ENCODE measurements around the gene E2F7.
"Not testable (repeated sequence)": the region's sequence is repeated elsewhere in the genome, so short reads cannot be mapped to it uniquely, and the experiment has no call there.

Gene E2F7, protein sequence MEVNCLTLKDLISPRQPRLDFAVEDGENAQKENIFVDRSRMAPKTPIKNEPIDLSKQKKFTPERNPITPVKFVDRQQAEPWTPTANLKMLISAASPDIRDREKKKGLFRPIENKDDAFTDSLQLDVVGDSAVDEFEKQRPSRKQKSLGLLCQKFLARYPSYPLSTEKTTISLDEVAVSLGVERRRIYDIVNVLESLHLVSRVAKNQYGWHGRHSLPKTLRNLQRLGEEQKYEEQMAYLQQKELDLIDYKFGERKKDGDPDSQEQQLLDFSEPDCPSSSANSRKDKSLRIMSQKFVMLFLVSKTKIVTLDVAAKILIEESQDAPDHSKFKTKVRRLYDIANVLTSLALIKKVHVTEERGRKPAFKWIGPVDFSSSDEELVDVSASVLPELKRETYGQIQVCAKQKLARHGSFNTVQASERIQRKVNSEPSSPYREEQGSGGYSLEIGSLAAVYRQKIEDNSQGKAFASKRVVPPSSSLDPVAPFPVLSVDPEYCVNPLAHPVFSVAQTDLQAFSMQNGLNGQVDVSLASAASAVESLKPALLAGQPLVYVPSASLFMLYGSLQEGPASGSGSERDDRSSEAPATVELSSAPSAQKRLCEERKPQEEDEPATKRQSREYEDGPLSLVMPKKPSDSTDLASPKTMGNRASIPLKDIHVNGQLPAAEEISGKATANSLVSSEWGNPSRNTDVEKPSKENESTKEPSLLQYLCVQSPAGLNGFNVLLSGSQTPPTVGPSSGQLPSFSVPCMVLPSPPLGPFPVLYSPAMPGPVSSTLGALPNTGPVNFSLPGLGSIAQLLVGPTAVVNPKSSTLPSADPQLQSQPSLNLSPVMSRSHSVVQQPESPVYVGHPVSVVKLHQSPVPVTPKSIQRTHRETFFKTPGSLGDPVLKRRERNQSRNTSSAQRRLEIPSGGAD

DNA sequence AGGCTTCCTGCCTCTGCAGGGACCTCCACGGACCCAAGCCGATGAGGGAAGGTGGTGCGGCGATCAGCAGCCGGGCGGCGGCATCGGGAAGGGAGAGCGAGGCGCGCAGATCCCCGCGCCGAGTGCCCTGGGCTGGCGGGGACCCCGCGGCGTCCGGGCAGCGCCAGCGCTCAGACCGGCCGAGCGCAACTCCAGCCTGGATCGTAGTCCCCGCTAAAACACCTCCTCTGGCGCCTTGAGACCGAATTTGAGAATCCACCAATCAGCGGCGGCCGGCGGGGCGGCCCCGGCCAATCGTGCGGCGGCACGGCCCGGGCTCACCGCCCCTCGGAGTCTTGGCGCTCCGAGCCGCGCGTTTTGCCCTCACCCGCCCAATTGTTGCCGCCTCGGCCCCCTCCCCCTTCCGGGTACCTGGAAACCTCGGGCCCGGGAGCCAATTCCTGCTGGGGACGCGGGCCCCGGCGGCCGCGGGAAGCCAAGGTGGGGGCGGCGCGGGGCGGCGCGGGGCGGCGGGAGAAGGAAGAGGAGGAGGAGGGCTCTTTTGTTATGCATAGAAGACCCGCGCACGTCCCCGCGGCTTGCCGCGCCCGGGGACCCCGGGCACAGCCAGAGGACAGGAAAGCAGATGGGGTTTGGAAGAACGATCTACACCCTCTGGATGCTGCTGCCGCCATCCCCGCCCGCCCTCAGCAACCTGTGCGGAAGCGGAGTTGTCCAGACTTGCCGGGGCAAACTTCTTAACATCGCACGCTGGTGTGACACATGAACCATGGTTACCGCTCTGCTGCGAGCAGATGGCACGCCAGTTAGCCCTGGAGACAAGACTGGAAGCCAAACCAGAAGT lies at the start of gene E2F7:
E2F7 (minus strand) TSS at position 209 of the 844 bp plus-strand sequence. CDS start 934 bp downstream, outside the sequence.
- DNase-seq (ENCODE audit: low spot score) = peak; percentile 94

DNA sequence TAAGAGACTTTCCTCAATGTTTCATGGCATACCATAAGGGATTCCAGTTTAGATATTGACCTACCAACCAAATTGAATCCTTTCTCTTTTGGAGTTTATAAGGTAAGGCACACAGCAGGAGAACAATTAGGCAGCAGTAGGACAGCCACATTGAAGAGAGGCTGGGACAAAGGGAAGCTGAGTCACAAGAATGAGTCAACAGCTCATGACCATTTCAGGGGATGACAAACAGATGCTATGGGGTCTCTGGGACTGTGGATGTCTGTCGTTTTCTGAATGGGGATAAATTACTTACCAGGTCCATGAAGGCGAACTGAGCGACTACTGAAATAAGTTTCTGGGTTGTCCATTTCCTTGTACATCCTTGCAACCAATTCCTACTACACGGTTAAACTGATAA lies 48.6 kb upstream of the E2F7 start:
- no peak for DNase-seq (ENCODE audit: low spot score)

DNA sequence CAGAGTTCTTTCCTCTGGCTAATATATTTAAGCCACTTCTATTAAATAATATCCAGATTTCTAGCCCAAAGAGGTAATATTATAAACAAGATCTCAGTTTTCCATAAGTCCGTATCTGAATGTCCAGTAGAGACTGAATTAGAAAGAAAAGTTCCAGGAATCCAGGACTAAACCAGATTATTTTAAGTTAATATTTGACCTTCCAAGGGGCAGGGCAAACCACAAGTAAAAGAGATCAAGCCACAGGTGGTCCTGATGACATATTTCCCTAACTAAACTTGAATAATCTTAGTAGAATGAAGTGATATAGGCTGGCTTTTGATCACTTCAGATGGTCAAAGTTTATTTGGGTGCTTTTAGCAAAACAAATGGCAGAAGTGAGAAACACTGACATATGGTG lies 43.3 kb upstream of the E2F7 start:
- no peak for DNase-seq (ENCODE audit: low spot score)

DNA sequence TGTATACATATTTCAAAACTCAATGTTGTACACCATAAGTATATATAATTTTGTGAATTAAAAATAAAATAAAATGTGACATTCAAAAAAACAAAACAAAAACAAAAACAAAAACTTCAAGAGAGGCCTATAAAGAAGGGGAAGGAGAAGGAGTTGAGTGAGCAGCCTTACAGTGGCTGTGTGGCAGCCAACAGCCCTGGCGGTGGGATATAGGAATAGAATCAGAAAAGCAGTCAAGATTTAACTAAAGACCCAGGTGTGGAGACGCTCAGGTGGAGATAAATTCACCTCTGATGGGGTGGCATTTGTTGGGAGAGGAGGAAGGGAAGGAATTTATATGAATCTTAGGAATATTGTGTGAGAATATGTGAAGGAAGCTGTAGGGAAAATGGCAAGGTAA lies 41.8 kb upstream of the E2F7 start:
- DNase-seq (ENCODE audit: low spot score) = no peak

DNA sequence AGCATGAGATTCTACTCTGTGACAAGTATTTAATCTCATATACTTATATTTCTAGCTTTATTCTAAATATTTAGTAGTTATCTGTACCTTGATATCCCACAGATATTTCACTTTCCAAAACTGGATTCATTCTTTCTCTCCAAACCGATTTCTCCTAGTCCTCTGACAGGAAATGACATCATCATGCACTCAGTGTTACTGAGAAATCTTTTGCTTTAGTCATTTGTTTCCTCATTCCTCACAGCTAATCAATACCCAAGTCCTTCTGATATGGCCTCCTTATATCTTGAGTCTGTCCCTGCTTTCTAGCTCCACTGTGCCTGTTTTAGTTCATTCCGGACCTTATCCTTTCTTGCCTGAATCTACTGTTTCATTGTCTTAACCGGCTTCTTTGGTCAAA lies 39.4 kb upstream of the E2F7 start:
- no peak for DNase-seq (ENCODE audit: low spot score)

DNA sequence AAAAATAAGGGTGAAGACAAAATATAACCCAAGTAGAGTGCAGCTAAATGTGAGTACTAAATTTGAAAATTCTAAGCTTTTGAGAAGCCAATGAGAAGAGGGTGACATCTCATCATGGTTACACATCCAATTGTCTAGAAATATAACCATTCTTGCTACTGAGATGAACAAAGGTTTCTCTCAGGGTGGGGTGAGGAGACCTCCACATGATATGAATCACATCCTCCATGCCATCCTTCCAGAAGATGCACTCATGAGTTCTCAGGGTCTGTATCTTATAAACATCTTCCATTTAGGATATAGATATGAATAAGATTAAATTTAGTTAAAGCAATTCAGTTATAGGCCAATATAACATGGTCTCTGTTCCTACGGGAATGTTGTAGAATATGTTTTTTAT lies 38.9 kb upstream of the E2F7 start:
- no peak for DNase-seq (ENCODE audit: low spot score)

DNA sequence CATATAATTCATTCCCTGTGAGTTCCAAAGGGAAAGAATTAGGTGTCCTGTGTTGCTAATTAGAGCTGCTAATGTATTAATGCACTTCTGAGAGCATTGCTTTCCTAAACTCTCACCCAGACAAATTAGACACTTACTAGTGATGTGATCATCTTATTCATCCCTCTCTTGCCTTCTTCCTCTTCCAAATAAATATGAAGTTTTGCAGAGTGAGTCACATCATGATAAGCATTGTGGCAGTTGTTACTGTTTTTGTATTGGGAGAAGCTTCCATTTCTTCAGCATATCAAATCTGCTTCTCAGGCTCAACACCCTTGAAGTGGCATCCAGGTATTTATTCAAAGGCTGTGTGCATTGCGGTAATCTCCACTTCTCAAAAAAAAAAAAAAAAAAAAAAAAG lies 37.3 kb upstream of the E2F7 start:
- no peak for DNase-seq (ENCODE audit: low spot score)

DNA sequence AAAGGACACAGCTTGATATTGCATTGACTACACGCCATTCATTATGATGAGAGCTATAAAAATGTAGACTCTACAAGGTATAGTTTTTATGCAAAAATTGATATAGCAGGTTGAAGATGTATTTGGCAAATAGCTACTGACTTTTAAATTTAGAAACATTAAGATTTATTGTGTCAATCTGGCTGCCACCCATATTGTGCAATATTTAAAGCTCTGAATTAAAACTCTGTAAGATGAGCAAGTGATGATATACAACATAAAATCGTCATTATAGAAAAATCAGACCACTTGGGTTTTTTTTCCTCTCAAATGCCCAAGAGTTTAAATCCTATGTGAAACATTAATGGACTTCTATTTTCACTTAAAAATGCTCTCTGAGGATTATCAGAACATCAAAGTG lies 36.8 kb upstream of the E2F7 start:
- no peak for DNase-seq (ENCODE audit: low spot score)

DNA sequence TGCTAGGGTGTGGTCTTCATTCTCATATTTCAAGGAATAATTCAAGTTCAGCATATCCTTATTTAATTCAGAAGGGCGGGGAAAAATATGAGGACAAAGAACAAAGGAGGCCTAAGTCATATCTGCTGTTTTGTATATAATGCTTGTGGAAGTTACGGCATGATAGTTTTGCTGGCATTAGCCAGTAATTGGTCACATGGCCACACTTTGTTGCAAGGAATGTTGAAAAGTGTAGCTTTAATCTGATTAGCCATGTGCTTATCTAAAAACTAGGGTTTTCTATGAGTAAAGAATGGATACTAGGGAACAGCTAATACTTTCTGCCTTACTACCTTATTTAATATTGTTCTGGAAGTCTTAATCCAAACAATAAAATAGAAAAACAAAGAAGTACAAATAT lies 34.4 kb upstream of the E2F7 start:
- DNase-seq (ENCODE audit: low spot score) = no peak

DNA sequence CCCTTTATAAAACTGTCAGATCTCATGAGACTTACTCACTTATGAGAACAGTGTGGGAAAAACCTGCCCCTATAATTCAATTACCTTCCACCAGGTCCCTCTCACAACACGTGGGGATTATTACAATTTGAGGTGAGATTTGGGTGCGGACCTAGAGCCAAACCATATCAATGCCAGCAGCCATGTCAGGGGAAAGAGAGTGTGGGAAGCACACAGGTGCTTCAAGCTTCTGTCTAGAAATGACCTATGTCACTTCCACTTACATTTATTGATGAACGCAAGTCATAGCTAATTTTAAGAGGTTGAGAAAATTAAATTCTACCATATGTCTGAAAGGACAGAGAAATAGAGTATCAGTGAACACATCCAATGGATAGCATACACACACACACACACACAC lies 32.5 kb upstream of the E2F7 start:
- no peak for DNase-seq (ENCODE audit: low spot score)

DNA sequence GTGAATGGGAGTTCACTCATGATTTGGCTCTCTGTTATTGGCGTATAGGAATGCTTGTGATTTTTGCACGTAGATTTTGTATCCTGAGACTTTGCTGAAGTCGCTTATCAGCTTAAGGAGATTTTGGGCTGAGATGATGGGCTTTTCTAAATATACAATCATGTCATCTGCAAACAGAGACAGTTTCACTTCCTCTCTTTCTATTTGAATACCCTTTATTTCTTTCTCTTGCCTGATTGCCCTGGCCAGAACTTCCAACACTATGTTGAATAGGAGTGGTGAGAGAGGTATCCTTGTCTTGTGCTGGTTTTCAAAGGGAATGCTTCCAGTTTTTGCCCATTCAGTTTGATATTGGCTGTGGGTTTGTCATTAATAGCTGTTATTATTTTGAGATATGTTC lies 26.9 kb upstream of the E2F7 start:
- DNase-seq (ENCODE audit: low spot score) = not testable (repeated sequence)

DNA sequence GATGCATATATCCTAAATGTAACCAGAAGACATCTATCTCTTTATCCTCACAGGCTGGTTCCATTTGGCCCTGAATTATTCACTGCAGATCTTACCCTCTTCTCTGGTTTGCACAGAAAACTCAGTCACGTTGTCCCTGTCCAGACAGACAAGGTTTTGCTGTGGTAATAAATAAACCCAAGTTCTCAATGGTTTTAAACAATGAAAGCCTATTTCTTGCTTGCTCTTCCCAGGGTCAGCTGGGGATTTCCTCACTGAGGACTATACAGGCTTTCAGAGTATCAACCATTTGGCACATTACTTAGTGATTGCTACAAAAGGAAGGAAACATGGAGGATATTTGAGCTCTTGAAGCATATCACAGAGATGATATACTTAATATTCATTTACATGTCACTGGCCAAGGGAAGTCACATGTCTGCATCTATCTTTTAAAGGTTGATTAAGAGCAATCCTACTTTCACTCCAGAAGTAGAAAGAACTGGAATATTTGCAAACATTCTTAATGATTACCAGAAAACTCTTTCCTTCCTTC lies 24.4 kb upstream of the E2F7 start:
- no peak for DNase-seq (ENCODE audit: low spot score)

DNA sequence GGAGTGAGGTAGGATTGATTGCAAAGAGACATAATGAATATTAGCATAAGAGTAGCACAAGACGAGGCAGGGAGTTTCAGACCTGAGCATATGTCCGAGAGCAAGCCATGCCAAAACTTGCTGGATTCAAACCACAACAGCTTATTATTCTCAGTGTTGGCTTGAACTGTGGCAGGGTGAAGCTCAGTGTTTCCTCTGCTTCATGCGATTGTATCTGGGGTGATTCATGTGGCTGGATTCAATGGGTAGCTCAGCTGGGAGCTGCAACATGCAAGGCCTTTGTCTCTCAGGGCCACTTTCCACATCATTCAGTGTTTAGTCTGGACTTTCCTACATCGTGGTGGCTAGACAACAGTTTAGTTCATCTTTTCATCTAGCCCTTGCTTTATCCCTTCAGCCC lies 22.1 kb upstream of the E2F7 start:
- DNase-seq (ENCODE audit: low spot score) = no peak

DNA sequence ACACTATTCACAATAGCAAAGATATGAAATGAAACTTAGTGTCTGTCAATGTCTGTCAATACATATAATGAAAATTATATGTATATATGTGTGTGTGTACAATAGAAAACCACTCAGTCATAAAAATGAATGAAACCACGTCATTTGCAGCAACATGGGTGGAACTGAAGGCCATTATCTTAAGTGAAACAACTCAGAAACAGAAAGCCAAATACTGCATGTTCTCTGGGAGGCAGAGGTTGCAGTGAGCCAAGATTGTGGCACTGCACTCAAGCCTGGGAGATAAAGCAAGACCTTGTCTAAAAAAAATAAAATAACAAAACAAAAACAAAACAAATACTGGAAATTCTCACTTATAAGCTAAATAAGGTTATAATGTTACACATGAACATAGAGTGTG lies 16.7 kb upstream of the E2F7 start:
- DNase-seq (ENCODE audit: low spot score) = no peak

DNA sequence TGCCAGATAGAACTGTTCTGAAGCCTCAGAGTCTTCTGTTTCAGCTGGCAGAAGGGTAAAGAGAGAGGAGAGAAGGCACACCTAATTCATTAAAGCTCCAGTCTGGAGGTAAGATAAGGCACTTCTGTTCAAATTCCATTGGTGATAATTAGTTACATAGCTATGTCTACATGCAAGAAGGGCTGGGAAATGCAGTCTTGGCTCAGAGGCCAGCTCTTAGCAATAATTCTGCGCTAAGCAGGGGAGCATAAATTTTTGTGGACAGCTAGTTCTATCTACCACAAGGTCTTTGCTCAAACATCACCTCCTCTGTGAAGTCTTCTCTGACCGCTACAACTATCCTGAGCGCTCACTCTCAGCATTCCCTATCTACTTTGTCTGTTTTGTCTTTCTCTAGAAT lies 14.3 kb upstream of the E2F7 start:
- DNase-seq (ENCODE audit: low spot score) = no peak

DNA sequence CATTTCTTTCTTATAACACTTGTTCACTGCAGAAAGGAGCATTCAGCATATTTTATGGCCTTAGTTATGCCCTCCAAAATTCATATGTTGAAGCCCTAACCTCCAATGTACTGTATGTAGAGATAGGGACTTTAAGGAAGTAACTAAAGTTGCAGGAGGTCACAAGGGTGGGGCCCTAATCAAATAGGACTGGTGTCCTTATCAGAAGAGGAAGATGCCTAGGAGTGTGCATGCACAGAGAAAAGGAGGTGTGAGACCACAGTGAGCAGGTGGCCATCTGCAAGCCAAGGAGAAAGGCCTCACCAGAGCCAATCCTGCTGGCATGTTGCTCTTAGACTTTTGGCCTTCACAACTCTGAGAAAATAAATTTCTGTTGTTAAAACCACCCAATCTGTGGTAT lies 12.9 kb upstream of the E2F7 start:
- DNase-seq (ENCODE audit: low spot score) = no peak

DNA sequence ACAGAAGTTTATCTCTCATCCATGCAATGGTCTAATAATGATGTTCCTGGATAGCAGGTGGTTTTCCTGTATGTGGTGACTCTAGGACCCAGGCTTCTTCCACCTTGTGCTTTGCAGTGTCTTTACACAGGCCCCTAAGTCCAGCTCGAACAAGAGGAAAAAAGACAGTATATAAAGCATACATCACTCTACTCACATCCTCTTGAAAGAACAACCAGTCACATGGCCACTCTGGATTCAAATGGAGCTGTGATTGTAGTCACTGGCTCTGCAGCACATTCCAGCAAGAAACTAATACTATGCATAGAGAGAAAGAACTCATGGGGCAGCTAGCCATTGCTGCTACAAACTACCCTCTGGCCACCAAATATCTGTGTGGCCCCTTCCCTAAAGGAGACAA lies 11.5 kb upstream of the E2F7 start:
- no peak for DNase-seq (ENCODE audit: low spot score)

DNA sequence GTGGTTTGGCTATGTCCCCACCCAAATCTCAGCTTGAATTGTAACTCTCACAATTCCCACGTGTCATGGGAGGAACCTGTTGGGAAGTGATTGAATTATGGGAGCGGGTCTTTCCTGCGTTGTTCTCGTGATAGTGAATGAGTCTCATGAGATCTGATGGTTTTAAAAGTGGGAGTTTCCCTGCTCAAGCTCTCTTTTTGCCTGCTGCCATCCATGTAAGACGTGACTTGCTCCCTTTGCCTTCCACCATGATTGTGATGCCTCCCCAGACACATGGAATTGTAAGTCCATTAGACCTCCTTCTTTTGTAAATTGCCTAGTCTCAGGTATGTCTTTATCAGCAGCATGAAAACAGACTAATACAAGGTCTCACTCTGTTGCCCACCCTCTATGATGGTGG lies 8.5 kb upstream of the E2F7 start:
- DNase-seq (ENCODE audit: low spot score) = not testable (repeated sequence)

DNA sequence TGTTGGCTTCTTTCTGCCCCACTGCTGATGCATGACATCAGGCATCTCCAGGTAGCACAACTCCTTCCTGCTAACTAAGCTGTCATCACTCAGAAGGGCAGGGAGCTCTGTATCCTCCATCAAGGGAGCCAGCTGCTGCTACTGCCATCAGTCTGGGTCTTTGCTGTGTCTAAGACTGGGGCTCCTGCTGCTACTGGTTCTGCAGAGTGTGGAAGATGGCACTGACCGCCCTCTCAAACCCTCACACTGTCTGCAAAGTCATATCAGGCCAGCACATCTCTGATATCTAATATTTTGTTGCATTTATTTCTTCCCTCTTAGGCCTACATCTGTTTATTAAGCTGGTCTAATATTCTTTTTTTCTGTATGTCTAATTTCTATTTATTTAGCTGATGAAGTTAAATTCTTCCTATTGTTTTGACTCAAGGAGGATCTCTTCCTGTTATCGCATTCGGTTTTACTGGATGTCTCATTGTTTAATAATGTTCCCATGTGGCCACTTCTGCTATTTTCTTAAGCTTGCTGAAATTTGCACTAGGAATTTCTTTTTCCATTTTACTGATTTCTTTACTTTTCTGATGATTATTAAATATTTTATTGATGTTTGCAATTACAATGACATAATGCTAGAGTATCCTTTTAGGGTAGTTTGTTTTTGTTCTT lies 7.6 kb upstream of the E2F7 start:
- no peak for DNase-seq (ENCODE audit: low spot score)

DNA sequence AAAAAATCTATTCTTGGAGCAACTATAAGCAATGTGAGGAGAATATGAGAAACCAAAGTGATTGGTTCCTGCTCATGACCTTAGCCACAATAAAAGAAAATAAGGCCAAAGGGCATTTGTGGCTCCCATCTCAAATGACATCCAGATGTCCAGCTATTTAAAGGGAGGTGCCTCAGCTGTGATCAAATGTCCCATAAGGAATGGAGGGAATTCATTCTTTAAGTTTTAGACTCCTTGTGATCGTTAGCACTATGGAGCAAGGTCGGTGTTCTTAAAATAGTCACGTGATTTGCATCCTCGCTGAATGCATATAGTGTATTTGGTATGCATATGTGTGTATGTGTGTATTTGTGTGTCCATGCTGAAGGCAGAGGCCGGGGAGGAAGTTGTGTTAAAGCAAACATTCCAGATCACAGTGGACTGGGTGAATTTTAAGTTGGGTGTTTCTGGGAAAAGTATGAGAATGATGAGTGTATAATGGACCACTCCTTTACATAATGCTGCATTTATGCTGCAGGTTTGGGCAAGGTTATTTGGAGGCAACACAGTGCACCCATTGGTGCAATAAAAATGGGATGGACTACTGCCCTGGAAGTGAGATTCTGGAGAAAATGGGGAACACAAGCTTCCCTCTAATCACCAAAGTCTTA lies 5.6 kb upstream of the E2F7 start:
- no peak for DNase-seq (ENCODE audit: low spot score)

DNA sequence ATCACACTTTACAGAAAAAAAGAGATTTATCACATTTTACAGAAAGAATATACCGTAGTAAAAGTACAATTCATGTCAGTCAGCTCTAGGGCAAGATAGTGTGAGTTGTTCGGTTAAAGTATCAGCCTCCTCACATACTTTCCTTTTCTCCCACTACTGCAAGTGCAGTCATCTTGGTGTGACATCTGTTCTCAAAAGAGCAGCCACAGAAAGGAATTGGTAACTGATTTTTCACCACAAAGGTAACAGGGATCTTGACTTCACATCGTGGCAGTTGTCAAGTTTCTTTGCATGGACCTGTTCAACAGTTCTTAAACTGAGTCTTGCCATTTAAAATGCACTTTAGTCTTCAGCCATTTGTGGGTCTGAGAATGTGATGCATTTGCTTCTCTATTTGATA lies 5.0 kb upstream of the E2F7 start:
- DNase-seq (ENCODE audit: low spot score) = no peak

Data from HuH-7.5 (cell line).